HG02852 (cell line): ENCODE data around the gene GRIN2A.

Experiments used
- ATAC-seq: cut with Tn5 transposase; IDR thresholded peaks from one replicate; pipeline ENCODE4 v1.9.1; 2021; ENCODE audit warnings: mild to moderate bottlenecking, moderate library complexity; ENCODE audit not compliant: unreplicated experiment

The GRIN2A gene

GRCh38 chr16:9870962-9871361 lies 311.3 kb downstream of the GRIN2A start:
- no peak for ATAC-seq

DNA sequence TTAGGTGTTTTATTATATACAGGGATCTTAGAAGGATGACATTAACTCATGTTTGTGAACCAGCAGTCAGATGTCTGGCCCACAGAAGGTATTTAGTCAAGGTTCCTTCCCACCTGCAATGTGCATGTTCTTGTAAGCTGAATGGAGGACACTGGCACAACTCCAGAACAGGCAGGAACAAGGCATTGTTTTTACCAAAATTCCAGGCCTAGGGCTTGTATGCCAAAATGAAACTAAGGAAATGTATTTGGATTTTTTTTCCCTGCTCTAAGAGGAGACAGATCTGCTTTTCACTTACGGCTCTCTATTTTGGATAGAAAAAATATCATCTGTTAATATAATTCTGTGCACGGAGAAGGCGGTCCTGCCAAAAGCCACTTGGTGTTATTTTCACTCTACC lies 312.5 kb downstream of the GRIN2A start:
- no peak for ATAC-seq

DNA sequence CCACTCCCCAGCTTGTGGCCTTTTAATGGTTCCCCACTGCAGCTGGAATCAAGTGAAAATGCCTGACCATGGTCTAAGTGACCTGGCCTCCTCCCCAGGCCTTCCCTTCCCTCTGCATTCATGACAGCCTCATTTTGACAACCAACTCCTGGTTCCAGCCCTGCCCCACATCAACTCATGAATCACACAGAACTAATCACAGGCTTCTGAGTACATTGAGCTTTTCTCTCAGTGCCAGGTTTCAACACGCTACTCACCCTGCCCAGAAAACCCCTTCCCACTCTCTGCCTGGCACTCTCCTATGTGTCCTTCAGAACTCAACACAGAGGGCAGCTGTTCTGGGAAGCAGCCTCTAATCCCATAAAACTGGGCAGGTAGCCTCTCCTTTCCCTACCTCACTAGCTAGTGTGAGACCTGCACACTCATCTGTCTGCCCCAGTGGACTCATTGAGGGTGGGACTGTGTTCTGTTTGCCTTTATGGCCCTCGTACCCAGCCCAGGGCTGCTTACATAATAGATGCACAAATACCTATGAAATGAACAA lies 313.6 kb downstream of the GRIN2A start:
- no peak for ATAC-seq

DNA sequence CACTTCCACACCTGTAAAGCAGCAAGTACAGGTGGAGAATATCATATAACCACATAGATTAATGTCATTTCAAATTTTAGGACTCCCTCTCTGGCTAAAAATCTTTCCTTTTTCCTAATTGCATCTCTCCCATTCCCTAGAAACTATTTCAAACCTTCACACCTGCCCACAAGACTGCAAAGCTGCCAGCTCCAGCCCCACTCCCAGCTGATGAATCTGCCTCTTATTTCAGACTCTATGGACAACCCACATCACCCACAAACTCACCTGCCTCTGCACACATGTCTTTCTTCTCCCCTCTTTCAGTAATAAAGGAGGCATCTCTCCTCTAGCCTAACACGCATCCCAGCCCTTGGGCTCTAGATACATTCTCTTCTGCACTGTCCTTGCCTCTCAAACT lies 315.1 kb downstream of the GRIN2A start:
- no peak for ATAC-seq

DNA sequence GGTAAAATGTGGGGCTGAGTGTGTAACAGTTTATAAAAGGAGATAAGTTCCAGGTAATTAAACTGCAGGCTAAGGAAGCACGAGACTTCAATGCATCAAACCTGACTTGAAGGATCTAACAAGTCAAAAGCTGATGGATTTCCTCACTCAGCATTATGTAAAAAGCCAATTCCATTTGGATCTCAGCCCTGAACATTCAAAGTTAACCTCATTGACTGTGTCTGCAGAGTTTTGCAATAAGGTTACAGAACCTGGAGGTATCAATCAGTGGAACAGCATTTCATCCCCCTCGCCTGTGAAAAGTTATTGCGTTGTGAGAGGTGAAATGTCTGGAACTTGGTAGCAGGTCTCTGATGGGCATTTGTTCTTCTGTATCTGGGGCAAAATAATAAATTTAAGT lies 317.8 kb downstream of the GRIN2A start:
- ATAC-seq: no peak

DNA sequence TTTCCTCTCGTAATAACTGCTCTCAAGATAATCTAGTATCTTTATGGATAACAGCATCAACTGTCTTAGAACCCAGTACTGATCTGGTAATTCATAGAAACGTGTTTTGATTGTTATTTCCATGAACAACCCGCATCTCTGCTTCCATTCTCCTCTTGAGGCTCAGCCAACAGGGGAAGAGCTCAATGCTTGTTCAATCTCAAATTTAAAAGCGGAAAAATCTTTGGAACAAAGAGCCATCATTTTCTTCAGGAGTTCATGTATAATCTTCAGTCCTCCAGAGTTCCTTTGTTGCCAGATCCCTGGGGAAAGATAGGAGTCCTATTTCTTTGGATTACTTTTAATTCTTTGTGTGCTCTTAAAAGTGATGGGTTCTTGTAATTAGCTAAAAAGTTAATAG lies 319.9 kb downstream of the GRIN2A start:
- ATAC-seq: no peak

DNA sequence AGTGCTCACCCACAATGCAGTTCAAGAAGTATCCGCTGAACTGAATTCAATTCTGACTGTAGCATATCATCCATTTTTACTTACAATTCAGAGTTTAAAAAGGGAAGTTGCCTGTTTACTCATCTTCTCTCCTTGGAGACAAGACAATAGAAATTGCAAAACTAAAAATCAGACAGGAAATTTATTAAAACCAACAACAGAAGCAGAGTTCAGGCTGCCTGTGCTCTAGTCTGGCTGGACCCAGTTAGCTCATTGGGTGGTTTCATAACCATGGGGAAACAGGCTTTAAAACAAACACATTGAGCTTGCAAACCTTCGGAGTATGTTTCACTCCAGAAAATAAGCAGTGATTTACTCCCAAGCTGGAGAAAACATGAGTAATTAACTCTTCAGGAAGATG lies 321.4 kb downstream of the GRIN2A start:
- ATAC-seq: no peak

- ATAC-seq: no peak
These were observed 322.4 kb downstream of the GRIN2A start for GRCh38 chr16:9859701-9860327.

DNA sequence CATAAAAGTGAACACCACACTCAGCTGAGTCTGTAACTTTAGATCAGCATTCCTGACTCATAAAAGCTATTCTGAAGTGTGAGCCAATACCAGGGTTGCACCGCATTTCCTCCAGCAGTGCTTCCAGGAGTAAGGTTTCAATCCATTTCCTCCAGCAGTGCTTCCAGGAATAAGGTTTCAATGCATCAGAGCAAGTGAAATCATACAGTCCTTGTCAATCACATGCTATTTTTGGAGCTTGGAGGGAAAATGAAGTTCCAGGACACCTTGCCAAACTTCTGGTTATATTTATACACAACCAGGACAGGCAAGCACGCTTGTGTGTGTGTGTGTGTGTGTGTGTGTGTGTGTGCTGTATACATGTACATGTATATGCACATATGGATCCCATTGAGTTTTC lies 327.6 kb downstream of the GRIN2A start:
- ATAC-seq: no peak

DNA sequence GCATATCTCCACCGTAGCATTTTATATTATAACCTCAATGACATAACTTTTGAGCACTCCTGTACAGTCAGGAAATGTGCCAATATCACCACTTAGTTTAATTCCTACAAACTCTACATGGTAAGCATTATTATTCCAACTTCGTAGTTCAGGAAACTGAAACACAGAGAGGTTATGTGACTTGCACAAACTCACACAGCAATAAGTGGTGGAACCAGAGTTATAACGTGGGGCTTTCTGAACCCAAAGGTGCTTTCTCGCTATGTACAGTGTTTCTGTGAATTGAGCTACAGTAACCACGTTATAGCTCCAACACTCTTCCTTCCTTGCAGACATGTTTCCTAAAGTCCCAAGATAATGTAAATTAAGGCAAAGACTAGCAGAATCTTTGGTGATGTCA lies 330.2 kb downstream of the GRIN2A start:
- ATAC-seq: no peak

DNA sequence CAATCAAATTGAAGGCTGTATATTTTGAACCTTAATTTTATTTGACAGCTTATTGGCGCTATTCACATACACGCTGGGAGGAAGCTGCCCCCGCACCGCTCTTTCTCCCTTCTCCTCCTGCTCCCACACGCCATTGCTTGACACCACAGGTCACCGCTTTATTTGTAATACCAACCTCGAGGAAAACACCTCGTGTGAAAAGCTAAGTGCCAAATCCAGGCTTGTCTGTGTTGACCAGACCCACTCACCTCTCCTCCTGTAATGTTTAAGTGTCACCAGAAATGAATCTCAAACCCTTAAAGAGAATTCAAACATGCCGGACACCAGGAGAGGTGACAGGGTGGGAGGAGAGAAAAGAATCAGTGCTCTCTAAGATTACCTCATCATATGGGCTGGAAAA lies 331.4 kb downstream of the GRIN2A start:
- no peak for ATAC-seq

GRCh38 chr16:9849697-9850245 lies 332.5 kb downstream of the GRIN2A start:
- no peak for ATAC-seq

- no peak for ATAC-seq
These were observed 335.1 kb downstream of the GRIN2A start for GRCh38 chr16:9847146-9847545.

GRCh38 chr16:9846362-9847099 lies 335.7 kb downstream of the GRIN2A start:
- no peak for ATAC-seq

DNA sequence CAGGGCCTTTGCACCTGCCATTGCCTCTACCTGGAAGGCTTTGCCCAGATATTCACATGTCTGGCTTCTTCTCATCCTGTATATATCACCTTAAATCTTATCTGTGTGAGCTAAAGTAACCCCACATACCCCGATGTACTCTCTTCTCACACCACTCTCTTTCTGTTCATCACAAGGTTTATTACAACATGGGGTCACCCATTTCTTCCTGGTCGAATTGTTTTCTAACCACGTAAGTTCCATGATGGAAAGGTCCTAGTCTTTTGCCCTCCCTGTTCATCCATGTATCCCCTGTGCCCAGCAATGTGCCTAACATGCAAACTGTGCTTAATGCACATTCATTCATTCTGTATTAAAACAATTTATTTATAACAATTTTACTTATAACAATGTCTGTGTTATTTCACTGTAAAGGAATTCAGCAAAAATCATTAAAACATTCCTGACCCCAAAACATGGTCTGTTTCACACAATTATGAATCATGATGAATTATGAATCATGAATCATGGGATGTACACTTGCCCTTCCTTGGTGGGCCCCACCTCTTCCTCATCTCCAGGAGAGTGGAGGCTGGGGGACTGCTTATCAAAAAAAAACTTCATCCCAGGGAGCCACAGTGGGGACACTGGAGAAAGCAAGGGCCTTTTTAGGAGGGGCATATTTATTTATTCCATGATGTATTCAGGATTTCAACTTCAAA lies 336.4 kb downstream of the GRIN2A start:
- ATAC-seq: no peak

- ATAC-seq: no peak
These were observed 337.9 kb downstream of the GRIN2A start for GRCh38 chr16:9844361-9844760.

- no peak for ATAC-seq
These were observed 338.7 kb downstream of the GRIN2A start for GRCh38 chr16:9843424-9844018.

DNA sequence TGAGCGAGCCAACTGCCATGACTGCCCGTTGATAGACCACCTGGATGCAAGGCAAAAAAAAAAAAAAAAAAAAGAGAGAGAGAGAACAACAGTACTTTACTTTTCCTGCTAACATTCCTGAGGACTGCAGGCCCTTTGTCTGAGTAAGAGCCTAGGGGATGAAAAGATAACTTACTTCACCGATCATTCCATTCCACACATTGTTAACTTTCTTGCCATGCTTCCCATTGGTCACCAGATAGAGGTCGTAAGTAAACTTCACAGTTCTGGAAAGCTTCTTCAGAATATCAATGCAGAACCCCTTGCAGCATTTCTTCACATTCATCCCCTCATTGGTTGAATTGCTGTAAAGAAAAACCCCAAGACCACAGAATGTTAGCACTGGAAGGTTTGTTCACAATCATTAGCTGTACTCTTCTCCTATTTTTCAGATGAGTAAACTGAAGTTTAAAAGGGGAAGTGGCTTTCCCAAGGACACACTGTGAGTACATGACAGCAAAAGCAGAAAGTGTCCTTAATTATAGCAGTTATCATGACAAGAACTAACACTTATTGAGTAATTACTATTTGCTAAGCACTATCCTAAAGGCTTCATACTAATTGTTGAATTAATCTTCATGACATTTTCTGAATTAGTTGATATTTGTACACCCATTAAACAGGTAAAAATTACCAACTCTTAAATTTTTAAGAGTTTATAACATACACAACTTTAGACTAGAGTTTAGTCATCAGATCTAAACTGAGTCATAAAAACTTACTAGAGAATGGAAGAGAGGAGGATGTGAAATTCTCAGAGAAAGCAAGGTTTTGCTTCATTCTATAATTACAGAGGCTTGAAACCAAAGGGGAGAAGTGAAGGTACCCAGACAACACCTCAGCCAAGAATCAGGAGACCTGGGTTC lies 341.2 kb downstream of the GRIN2A start:
- ATAC-seq: peak; percentile 79

DNA sequence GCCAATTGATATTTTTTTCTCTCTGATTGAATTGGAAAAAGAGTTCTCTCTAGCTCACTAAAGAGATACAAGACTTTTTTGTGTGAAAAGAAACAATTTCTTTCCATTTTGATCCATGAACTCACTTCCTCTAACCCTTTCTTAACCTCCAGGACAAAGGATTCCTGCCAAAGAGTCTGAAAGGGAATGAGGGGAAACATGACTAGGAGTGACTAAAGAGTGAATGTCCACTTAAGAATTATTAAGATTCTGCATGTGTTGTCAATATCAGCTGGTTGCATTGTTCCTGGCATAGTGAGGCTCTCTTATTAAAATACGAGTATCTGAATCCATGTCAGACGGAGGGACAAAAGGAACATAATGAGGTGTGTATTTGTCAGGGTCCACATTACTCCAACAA lies 344.7 kb downstream of the GRIN2A start:
- no peak for ATAC-seq

DNA sequence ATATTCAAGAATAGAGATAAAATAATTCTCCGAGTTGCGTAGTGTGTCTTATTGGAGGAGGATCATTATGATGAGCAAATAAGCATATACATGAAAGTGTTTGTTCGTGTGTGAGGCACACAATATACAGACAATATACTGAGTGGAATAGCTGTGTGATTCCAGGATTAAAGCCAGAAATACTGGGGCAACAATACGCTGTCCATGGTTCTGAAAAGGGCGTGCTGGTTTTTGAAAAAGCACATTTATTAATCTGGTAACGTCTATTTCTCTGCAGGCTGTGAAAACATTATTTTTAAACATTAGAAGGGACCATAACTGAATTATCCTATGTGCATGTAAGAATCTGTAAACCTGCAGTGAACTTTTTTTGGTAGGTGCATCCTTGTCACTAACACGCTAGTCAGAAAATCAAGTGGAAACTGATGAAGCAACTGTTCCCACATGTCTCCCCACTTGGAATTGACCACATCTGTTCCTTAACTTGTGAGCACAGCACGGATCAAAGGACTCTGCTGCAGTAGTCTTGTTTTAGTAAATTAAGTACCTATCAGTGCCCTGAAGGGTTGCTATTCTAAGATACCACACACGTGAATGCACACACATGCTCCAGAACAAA lies 346.0 kb downstream of the GRIN2A start:
- ATAC-seq: no peak
